Measurements from ENCODE around the gene OR4F6. TPM values are rescaled to one million over a fixed set of nuclear protein-coding genes. Genes with fewer than 3 reads are reported as not detected.

The OR4F6 gene
- total RNA-seq, 1 donor from 2014 or later, result not detected

DNA sequence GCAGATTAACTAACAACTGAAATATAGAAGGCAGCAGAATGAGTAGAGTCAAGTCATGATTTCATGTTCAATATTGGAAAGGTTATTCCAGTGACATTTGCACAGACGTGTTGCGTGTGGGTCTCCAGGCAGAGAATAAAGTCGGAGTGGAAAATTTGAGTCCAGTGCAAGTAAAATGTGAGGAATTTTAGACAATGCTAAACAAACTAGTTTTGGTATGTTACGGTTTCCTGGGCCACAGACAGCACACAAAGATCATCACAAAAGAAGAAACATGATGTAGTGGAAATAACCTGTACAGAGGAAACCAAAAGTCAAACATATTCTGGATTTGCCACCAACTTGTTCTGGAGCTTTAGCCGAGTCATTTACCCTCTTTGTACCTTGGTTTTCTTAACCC lies 367 bp downstream of the OR4F6 start:
- no peak for DNase-seq (ENCODE audit: extremely low read depth, low read depth, low spot score)

DNA sequence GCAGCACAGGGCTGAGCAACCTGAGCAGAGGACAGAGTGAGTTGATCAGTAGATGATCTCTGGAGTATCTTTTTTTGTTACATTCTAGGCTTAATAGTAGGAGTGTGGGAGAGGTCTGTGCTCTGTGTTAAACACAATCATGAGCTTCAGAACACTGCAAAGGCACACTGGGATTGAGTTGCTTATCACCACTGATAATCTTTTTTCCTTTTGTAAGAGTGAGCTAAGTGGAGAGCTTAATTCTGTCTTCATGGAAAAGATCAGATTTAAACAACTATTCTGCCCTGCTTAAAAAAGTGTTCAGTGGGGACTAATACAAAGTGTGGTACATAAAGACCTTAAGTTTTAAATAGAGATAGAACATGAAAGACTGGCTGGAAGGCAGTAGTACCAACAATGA lies 1.1 kb downstream of the OR4F6 start:
- no peak for DNase-seq (ENCODE audit: extremely low read depth, low read depth, low spot score)

DNA sequence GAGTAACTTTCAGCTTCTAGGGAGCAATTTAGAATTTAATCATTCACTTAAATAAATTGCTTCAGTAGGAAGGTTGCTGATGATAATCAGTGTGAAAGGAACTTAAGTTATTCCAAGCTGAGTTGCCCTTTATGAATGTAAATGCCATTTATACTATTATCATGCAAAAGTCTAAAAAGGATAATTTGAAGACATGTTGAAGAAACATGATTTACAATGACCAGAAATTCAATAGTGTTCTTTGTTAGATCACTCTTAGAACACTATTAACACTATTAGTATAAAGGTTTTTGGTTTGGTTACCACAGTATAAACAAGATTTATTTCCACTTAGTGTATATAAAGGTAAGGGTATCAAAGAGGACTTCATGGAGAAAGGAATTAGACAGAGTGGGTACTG lies 1.6 kb downstream of the OR4F6 start:
- no peak for DNase-seq (ENCODE audit: extremely low read depth, low read depth, low spot score)

- no peak for DNase-seq (ENCODE audit: extremely low read depth, low read depth, low spot score)
Observed at GRCh38 chr15:101805605-101806345, 2.5 kb downstream of the OR4F6 start.

DNA sequence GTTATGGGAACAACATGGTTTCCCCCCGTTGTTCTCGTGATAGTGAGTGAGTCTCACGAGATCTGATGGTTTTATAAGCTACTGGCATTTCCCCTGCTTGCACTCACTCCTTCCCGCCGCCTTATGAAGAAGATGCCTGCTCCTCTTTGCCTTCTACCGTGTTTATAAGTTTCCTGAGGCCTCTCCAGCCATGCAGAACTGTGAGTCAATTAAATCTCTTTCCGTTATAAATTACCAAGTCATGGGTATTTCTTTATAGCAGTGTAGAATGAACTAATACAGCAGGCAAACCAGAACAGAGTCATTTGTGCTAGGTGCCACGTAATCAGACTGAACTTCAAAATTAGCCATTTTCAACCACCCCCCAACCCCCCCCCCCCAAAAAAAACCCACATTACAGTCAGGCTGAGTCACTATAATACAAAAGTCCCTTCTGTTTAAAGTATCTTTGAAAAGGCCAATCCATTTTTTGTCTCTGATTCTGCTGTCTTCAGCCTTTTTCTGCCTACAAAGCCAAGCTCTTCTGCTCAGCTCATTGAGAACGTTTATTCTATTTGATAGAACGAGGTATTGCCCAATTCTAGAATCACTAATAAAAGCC lies 4.1 kb downstream of the OR4F6 start:
- no peak for DNase-seq (ENCODE audit: extremely low read depth, low read depth, low spot score)

DNA sequence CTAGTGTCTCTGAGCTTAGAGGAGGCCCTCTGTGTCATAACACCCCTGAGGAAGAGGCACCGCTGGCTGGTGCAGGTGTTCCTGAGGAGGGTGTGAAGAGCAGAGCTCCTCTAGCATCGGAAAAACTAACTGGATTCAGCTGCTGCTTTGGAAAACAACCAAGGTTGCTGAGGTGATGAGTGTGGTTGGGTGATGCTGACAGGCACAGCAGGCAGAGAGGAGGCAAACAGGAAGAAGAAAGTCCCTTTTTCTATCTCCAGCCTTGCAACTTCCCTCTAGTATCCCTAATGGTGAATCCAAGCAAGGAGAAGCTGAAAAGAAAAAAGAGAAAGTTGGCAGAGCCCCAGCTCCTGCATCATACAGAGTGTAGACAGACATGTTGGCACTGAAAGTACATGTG lies 4.9 kb downstream of the OR4F6 start:
- no peak for DNase-seq (ENCODE audit: extremely low read depth, low read depth, low spot score)

GRCh38 chr15:101810456-101810855 lies 7.1 kb downstream of the OR4F6 start:
- DNase-seq (ENCODE audit: extremely low read depth, low read depth, low spot score), result no peak

- DNase-seq (ENCODE audit: extremely low read depth, low read depth, low spot score), result no peak
Observed at GRCh38 chr15:101810876-101811275, 7.6 kb downstream of the OR4F6 start.

DNA sequence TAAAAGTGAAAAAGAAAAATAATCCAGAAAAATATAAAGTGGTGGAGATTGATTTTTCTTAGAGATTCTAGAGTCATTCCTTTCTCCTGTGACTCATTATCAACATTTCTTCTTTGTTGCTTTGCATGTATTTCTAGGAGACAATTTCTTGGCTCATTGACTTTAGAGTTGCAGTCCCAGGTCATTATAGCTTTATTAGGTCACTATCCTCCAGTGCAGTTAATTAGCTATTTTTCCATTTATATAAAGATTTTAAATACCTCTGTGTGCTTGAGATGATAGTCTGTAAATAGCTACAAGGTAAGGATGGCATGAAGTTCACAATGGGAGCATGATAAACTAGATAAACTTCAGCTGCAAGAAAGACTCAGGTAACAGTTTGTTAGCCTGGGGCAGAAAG lies 8.6 kb downstream of the OR4F6 start, which contains the start of gene OR4F15:
OR4F15 (plus strand) TSS at position 301 of the 400 bp plus-strand sequence. CDS start 5,985 bp downstream, outside the sequence.
- no peak for DNase-seq (ENCODE audit: extremely low read depth, low read depth, low spot score)

DNA sequence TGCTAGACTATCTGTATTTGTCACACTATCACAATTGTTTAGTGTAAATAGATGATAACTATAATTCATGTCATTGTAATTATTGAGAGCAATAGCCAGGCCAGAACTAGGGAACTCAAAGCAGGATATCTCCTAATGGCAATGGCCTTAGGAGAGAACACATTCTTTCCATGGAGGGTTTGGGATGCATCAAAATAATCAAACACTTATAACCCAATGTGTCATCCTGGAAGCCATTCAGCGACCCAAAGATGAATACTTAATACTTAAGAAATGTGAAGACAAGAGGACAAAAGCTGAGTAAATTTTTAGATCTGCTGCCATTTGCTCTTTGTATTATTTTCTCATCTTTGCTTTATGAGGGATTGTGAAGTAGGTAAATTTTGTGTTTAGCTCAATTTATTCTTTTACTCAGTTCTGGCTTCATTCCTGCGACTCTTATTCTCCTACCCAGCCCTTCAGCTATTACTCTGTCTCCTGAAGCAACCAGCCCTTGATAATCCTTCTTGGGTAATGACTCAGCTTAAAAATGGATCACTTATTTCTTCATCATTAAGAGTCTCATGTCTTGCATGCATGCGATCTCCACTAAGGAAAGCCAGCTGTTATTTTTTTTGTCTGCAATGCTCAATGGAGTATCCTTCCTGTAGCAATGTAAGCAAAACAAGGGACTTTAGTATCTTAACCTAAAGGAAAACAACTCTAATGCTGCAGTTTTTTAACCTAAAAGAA lies 10.7 kb downstream of the OR4F6 start:
- DNase-seq (ENCODE audit: extremely low read depth, low read depth, low spot score), result no peak

- DNase-seq (ENCODE audit: extremely low read depth, low read depth, low spot score), result no peak
Observed at GRCh38 chr15:101820781-101821180, 17.5 kb downstream of the OR4F6 start.

DNA sequence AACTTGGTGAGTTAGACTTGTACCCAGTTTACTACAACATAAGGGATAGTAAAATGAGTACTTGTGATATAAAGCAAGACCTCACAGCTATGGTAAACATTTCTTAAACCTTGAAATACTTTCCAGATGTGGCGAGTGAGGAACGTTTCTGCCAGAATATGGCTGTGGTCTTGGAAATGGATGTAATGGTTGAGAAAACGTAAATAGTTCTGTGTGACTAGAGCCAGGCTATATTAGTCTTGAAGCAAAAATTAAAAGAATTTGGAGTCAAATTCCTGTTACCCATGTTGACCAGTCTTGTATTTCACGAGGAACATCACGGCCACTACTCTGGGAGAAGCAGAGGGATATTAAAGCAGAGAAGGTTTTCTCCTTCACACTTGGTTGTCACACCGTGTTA lies 23.9 kb downstream of the OR4F6 start:
- DNase-seq (ENCODE audit: extremely low read depth, low read depth, low spot score), result no peak

- DNase-seq (ENCODE audit: extremely low read depth, low read depth, low spot score), result no peak
Observed at GRCh38 chr15:101828774-101829173, 25.5 kb downstream of the OR4F6 start.

DNA sequence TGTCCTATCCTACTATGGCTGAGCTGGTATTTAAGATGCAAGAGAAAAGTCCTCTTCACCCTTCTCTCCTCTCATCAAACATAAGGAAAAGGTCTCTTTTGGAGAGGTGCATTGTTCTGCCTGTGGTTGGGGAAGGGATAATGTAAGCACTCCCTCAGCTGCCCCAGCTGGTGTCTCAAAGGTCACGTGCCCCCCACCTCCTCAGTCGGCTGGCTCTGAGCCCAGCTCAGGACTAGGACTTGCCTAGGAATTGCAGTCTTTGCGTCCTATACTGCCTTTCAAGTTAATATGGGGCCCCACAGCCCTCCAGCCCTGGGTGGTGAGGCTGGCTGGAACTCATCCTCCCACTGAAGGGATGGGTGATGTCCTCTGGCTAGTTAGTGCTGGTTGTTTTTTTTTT lies 38.3 kb downstream of the OR4F6 start:
- no peak for DNase-seq (ENCODE audit: extremely low read depth, low read depth, low spot score)

DNA sequence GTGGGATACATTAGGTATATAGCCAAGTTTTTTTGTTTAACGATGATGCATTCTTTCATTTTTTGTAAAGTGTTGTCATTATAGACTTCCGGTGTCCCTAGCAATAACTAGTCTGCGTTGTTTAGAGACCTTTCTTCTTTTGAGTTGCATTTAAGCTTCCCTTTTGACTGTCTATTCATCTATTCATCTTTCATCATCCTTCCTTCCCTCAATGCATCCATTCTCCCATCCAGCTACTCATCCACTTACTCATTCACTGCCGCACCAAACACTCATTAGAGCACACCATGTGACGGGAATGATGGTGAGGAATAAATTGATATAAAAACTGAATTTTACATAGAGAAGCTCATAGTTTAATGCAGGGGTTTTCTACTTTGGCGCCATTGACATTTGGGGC lies 41.6 kb downstream of the OR4F6 start:
- DNase-seq (ENCODE audit: extremely low read depth, low read depth, low spot score), result no peak

GRCh38 chr15:101852356-101852755 lies 49.0 kb downstream of the OR4F6 start:
- DNase-seq (ENCODE audit: extremely low read depth, low read depth, low spot score), result no peak

Other genes with a start within 250 kb of the OR4F6 start
- gene TM2D3, start 151.1 kb upstream of the OR4F6 start, total RNA-seq, result 31.6 and 32.6 TPM in 2 replicates
- gene TARS3, start 79.0 kb upstream of the OR4F6 start, total RNA-seq, result 8.5 and 10.1 TPM in 2 replicates
- gene OR4F15, start 8.7 kb downstream of the OR4F6 start, total RNA-seq, result 0.05 TPM in 1 of 2 replicates, not detected in the other